ENCODE data around the gene COX7A1.

Gene COX7A1

GRCh38 chr19:36103842-36104552, 48.2 kb downstream of the COX7A1 start:
- Histone ChIP-seq H3K4me1 (ENCODE audit: control extremely low read depth in 1 of 4, control insufficient read depth in 4 of 4, insufficient read depth in 4 of 4, low read length in 3 of 4) (no peaks in the 10 kb centered on the region), H3K4me3 (ENCODE audit: control insufficient read depth in 1 of 7, extremely low read depth in 1 of 7, insufficient read depth in 4 of 7, low read depth in 2 of 7, low read length in 6 of 7) (no peak overlapping the region), H3K9me3 (ENCODE audit: control extremely low read depth in 1 of 5, control insufficient read depth in 4 of 5, insufficient read depth in 2 of 5, low read depth in 1 of 5, low read length in 4 of 5) (no peaks in the 10 kb centered on the region), H3K27ac (ENCODE audit: insufficient read depth in 1 of 2, low read depth in 1 of 2, low read length in 2 of 2, poor library complexity in 1 of 2, severe bottlenecking in 2 of 2) (no peak overlapping the region), H3K27me3 (replicated peaks in 2 of 5; ENCODE audit: control insufficient read depth in 4 of 5, insufficient read depth in 5 of 5, low read length in 4 of 5) (no peaks in the 10 kb centered on the region), H3K36me3 (ENCODE audit: control insufficient read depth in 4 of 4, insufficient read depth in 4 of 4, low read length in 3 of 4) (peaks cover 5 to 77% (median 37%) of the 10 kb centered on the region in 4 experiments)
- ChIA-PET CTCF (interaction anchor here (0.8 kb wide), 2 partner anchors 14 to 43 kb away, joined by 3 read pairs; no protein-coding TSS in a partner anchor), POLR2A (interaction anchor here (0.6 to 1.4 kb wide), 2 partner anchors 12 to 31 kb away, joined by 3 read pairs; no protein-coding TSS in a partner anchor)
- DNase-seq, result no peak
- 97% methylated on average over 10 of the region's 12 CpGs for whole genome bisulfite sequencing (ENCODE audit: insufficient coverage)

DNA sequence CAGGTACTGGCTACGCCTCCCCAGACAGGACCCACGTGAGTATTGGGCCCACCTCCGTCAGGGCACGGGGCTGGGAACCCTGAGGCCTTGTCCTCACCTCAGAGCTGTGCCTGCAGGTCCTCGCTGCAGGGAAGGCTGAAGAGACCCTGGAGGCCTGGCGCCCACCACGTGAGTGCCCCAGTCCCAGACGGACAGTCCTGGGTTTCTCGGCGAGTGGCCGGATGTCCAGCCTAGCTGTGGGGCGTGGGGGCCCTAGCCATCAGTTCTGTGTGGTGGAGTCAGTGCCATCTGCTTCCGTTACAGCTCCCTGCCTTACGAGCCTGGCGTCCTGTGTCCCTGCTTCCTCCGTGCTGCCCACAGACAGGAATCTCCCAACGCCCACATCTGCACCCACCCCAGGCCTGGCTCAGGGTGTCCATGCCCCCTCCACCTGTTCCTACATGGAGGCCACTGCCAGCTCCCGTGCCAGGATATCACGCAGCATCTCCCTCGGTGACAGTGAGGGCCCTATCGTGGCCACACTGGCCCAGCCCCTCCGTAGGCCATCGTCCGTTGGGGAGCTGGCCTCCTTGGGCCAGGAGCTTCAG, 49.1 kb downstream of the COX7A1 start:
- H3K27ac ChIP-seq (ENCODE audit: insufficient read depth in 1 of 2, low read depth in 1 of 2, low read length in 2 of 2, poor library complexity in 1 of 2, severe bottlenecking in 2 of 2), result no peak overlapping the region
- 99% methylated on average over 21 of the region's 24 CpGs for WGBS (ENCODE audit: insufficient coverage)
- CTCF ChIA-PET, result interaction anchor here (0.8 kb wide), 1 partner anchor 13 kb away, joined by 3 read pairs; no protein-coding TSS in a partner anchor
- H3K36me3 ChIP-seq (ENCODE audit: control insufficient read depth in 4 of 4, insufficient read depth in 4 of 4, low read length in 3 of 4), result peaks cover 5 to 75% (median 37%) of the 10 kb centered on the region in 4 experiments
- no peaks in the 10 kb centered on the region for H3K9me3 ChIP-seq (ENCODE audit: control extremely low read depth in 1 of 5, control insufficient read depth in 4 of 5, insufficient read depth in 2 of 5, low read depth in 1 of 5, low read length in 4 of 5)
- POLR2A ChIA-PET, result interaction anchor here (0.6 to 1.4 kb wide), 2 partner anchors 12 to 30 kb away, joined by 3 read pairs; no protein-coding TSS in a partner anchor
- H3K4me3 ChIP-seq (ENCODE audit: control insufficient read depth in 1 of 7, extremely low read depth in 1 of 7, insufficient read depth in 4 of 7, low read depth in 2 of 7, low read length in 6 of 7), result no peak overlapping the region
- no peaks in the 10 kb centered on the region for H3K4me1 ChIP-seq (ENCODE audit: control extremely low read depth in 1 of 4, control insufficient read depth in 4 of 4, insufficient read depth in 4 of 4, low read length in 3 of 4)
- no peak for DNase-seq
- no peaks in the 10 kb centered on the region for H3K27me3 ChIP-seq (replicated peaks in 2 of 5; ENCODE audit: control insufficient read depth in 4 of 5, insufficient read depth in 5 of 5, low read length in 4 of 5)

DNA sequence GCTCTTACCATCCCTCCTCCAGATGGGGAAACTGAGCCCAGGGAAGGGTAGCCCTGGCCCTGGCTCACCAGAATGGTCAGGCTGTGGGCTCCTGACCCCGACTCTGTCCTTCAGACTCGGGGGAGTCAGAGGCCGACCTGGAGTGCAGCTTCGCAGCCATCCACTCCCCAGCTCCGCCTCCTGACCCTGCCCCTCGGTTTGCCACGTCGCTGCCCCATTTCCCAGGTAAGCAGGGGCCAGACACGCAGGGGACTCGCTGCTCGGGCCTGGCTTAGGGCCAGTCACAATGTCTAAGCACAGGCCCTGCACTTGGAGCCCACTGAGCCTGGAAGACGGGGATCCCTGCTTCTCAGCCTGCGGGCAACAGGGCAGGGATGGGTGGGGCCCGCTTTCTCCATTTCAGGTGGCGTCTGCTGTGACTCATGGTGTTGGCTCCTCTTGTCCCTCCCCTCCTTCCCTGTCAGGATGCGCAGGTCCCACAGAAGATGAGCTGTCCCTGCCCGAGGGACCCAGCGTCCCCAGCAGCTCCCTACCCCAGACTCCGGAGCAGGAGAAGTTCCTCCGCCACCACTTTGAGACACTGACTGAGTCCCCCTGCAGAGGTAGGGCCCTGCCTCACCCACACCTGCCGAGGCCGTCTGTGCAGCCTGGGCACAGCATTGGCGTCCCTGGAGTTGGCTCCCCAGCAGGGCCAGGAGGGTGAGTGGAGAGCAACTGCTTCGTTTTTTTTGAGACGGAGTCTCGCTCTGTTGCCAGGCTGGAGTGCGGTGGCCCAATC, 50.5 kb downstream of the COX7A1 start:
- POLR2A ChIA-PET, result no interaction called here
- no peak overlapping the region for H3K4me3 ChIP-seq (ENCODE audit: control insufficient read depth in 1 of 7, extremely low read depth in 1 of 7, insufficient read depth in 4 of 7, low read depth in 2 of 7, low read length in 6 of 7)
- CTCF ChIA-PET, result no interaction called here
- H3K27ac ChIP-seq (ENCODE audit: insufficient read depth in 1 of 2, low read depth in 1 of 2, low read length in 2 of 2, poor library complexity in 1 of 2, severe bottlenecking in 2 of 2), result no peak overlapping the region
- no peaks in the 10 kb centered on the region for H3K4me1 ChIP-seq (ENCODE audit: control extremely low read depth in 1 of 4, control insufficient read depth in 4 of 4, insufficient read depth in 4 of 4, low read length in 3 of 4)
- H3K36me3 ChIP-seq (ENCODE audit: control insufficient read depth in 4 of 4, insufficient read depth in 4 of 4, low read length in 3 of 4), result peaks cover 9 to 79% (median 40%) of the 10 kb centered on the region in 4 experiments
- 98% methylated on average over 23 of the region's 27 CpGs for WGBS (ENCODE audit: insufficient coverage)
- no peaks in the 10 kb centered on the region for H3K27me3 ChIP-seq (replicated peaks in 2 of 5; ENCODE audit: control insufficient read depth in 4 of 5, insufficient read depth in 5 of 5, low read length in 4 of 5)
- no peak for DNase-seq
- no peaks in the 10 kb centered on the region for H3K9me3 ChIP-seq (ENCODE audit: control extremely low read depth in 1 of 5, control insufficient read depth in 4 of 5, insufficient read depth in 2 of 5, low read depth in 1 of 5, low read length in 4 of 5)
